ENCODE results near the gene TGFA.

Gene TGFA

GRCh38 chr2:70534183-70534836 is 19.3 kb downstream of the TGFA start:
- no peak overlapping the region for H3K4me3 ChIP-seq (replicated peaks; ENCODE audit: low read depth, low read length)
- no peak for DNase-seq (ENCODE audit: low read depth)
- TF ChIP-seq CTCF (IDR thresholded peaks at IDR 0.05; ENCODE audit: low read length, missing control alignments): no peak

GRCh38 chr2:70532244-70532935 is 21.2 kb downstream of the TGFA start:
- no peak overlapping the region for H3K4me3 ChIP-seq (replicated peaks; ENCODE audit: low read depth, low read length)
- DNase-seq (ENCODE audit: low read depth): no peak
- TF ChIP-seq CTCF (IDR thresholded peaks at IDR 0.05; ENCODE audit: low read length, missing control alignments): no peak

- no peak for TF ChIP-seq CTCF (IDR thresholded peaks at IDR 0.05; ENCODE audit: low read length, missing control alignments)
- no peak overlapping the region for H3K4me3 ChIP-seq (replicated peaks; ENCODE audit: low read depth, low read length)
- no peak for DNase-seq (ENCODE audit: low read depth)
Measured at GRCh38 chr2:70531419-70532086, 22.1 kb downstream of the TGFA start.

GRCh38 chr2:70529610-70530009 is 24.0 kb downstream of the TGFA start:
- TF ChIP-seq CTCF (IDR thresholded peaks at IDR 0.05; ENCODE audit: low read length, missing control alignments): no peak
- DNase-seq (ENCODE audit: low read depth): no peak
- H3K4me3 ChIP-seq (replicated peaks; ENCODE audit: low read depth, low read length): no peak overlapping the region

- DNase-seq (ENCODE audit: low read depth): no peak
- no peak overlapping the region for H3K4me3 ChIP-seq (replicated peaks; ENCODE audit: low read depth, low read length)
- TF ChIP-seq CTCF (IDR thresholded peaks at IDR 0.05; ENCODE audit: low read length, missing control alignments): no peak
Measured at GRCh38 chr2:70528929-70529328, 24.7 kb downstream of the TGFA start.

- no peak for TF ChIP-seq CTCF (IDR thresholded peaks at IDR 0.05; ENCODE audit: low read length, missing control alignments)
- no peak for DNase-seq (ENCODE audit: low read depth)
- H3K4me3 ChIP-seq (replicated peaks; ENCODE audit: low read depth, low read length): no peak overlapping the region
Measured at GRCh38 chr2:70528276-70528675, 25.4 kb downstream of the TGFA start.

All from fibroblast of pulmonary artery (primary cell).